DND-41 (cell line): ENCODE results near the gene RP2.

Experiments
- ATAC-seq: fragments of 200-7000 bp; cut with Tn5 transposase; 3 replicates; pipeline ENCODE4 v1.9.1; 2021; ENCODE audit warnings: low read depth; ENCODE audit not compliant: insufficient read depth
- DNase-seq: peaks from one replicate; pipeline ENCODE4 v3.0.0-alpha.2; 2020
- H2AFZ ChIP-seq: 2 replicates; pipeline ENCODE4 v1.6.0; 2012; ENCODE audit warnings: low read depth, low read length
- H3K27ac ChIP-seq: 2 replicates; pipeline ENCODE4 v1.5.1; 2012; ENCODE audit warnings: low read length, inconsistent platforms
- H3K27me3 ChIP-seq: fragments of 200-600 bp; sonication (generic); 2 replicates; pipeline ENCODE4 v1.6.0; 2012; ENCODE audit warnings: low read length, mild to moderate bottlenecking, inconsistent platforms; ENCODE audit not compliant: insufficient read depth, poor library complexity
- H3K36me3 ChIP-seq: 2 replicates; pipeline ENCODE4 v1.5.1; 2012; ENCODE audit warnings: low read length, inconsistent platforms; ENCODE audit not compliant: insufficient read depth
- H3K4me1 ChIP-seq: 2 replicates; pipeline ENCODE4 v1.5.1; 2012; ENCODE audit warnings: mild to moderate bottlenecking, low read length; ENCODE audit not compliant: insufficient read depth
- H3K4me2 ChIP-seq: 2 replicates; pipeline ENCODE4 v1.6.0; 2012; ENCODE audit warnings: mild to moderate bottlenecking, moderate library complexity, low read length, inconsistent platforms; ENCODE audit not compliant: insufficient read depth
- H3K4me3 ChIP-seq, 2 experiments: fragments of 200-600 bp in 1 of 2; shearing (Covaris generic) in 1 of 2; 2 replicates each; pipeline ENCODE4 v1.5.1; 2012 to 2016; ENCODE audit warnings: inconsistent platforms in 2 of 2, low read length in 2 of 2, mild to moderate bottlenecking in 2 of 2, low read depth in 1 of 2, moderate library complexity in 1 of 2
- H3K79me2 ChIP-seq: 2 replicates; pipeline ENCODE4 v1.6.0; 2012; ENCODE audit warnings: low read length, inconsistent platforms; ENCODE audit not compliant: insufficient read depth
- H3K9ac ChIP-seq: 2 replicates; pipeline ENCODE4 v1.6.0; 2012; ENCODE audit warnings: low read depth, mild to moderate bottlenecking, inconsistent platforms, low read length, moderate library complexity
- H3K9me3 ChIP-seq: 2 replicates; pipeline ENCODE4 v1.5.1; 2012; ENCODE audit warnings: low read length, moderate library complexity, mild to moderate bottlenecking, inconsistent platforms; ENCODE audit not compliant: insufficient read depth, severe bottlenecking
- H4K20me1 ChIP-seq: 2 replicates; pipeline ENCODE4 v1.6.0; 2012; ENCODE audit warnings: low read length; ENCODE audit not compliant: insufficient read depth
- CTCF ChIP-seq: IDR thresholded peaks from 2 replicates; pipeline ENCODE4 v1.5.1; 2012; ENCODE audit warnings: borderline replicate concordance, low read length, moderate library complexity, mild to moderate bottlenecking; ENCODE audit not compliant: poor library complexity, severe bottlenecking; ENCODE audit errors: extremely low read depth
- EZH2 ChIP-seq: IDR thresholded peaks from 3 replicates; pipeline ENCODE4 v1.6.1; 2012; ENCODE audit warnings: borderline replicate concordance, low read depth, mild to moderate bottlenecking, moderate library complexity, low read length, inconsistent platforms; ENCODE audit not compliant: severe bottlenecking

RP2 gene

GRCh38 chrX:46876901-46877300, 40.1 kb downstream of the RP2 start:
- Histone ChIP-seq H3K4me3 (no peak overlapping the region), H4K20me1 (no peaks in the 10 kb centered on the region), H3K36me3 (peaks cover 6% of the 10 kb centered on the region; the same call in 1 of the 2 replicates), H3K9me3 (no peaks in the 10 kb centered on the region), H3K4me1 (no peaks in the 10 kb centered on the region), H2AFZ (no peak overlapping the region), H3K79me2 (peaks cover 3% of the 10 kb centered on the region; the same call in 1 of the 2 replicates), H3K9ac (no peak overlapping the region), H3K27me3 (no peaks in the 10 kb centered on the region), H3K4me2 (no peak overlapping the region), H3K27ac (no peak overlapping the region)
- TF ChIP-seq EZH2 (no peak), CTCF (no peak)
- no peak for ATAC-seq
- no peak for DNase-seq

- H3K27me3 ChIP-seq: no peaks in the 10 kb centered on the region
- ATAC-seq (no peak), DNase-seq (no peak)
- H3K79me2 ChIP-seq: no peaks in the 10 kb centered on the region
- no peaks in the 10 kb centered on the region for H3K4me1 ChIP-seq
- no peak overlapping the region for H3K27ac ChIP-seq
- H3K4me3 ChIP-seq: no peak overlapping the region
- no peaks in the 10 kb centered on the region for H3K9me3 ChIP-seq
- no peaks in the 10 kb centered on the region for H4K20me1 ChIP-seq
- no peak overlapping the region for H2AFZ ChIP-seq
- no peak overlapping the region for H3K9ac ChIP-seq
- H3K4me2 ChIP-seq: no peak overlapping the region
- H3K36me3 ChIP-seq: peaks cover 6% of the 10 kb centered on the region; the same call in 1 of the 2 replicates
- TF ChIP-seq EZH2: no peak
- no peak for TF ChIP-seq CTCF
Measured at GRCh38 chrX:46882266-46882665, 45.4 kb downstream of the RP2 start.

- Histone ChIP-seq H3K27me3 (no peaks in the 10 kb centered on the region), H3K79me2 (no peaks in the 10 kb centered on the region), H3K27ac (no peak overlapping the region), H4K20me1 (no peaks in the 10 kb centered on the region), H3K9ac (no peak overlapping the region), H3K9me3 (no peaks in the 10 kb centered on the region), H3K4me3 (no peak overlapping the region), H3K4me1 (no peaks in the 10 kb centered on the region), H2AFZ (no peak overlapping the region), H3K36me3 (peaks cover 6% of the 10 kb centered on the region; the same call in 1 of the 2 replicates), H3K4me2 (no peak overlapping the region)
- no peak for ATAC-seq
- no peak for TF ChIP-seq EZH2
- DNase-seq: no peak
Measured at GRCh38 chrX:46884799-46885198, 48.0 kb downstream of the RP2 start.

- Histone ChIP-seq H3K4me3 (no peak overlapping the region), H3K9ac (no peak overlapping the region), H3K27me3 (no peaks in the 10 kb centered on the region), H2AFZ (no peak overlapping the region), H3K4me2 (no peak overlapping the region), H3K4me1 (no peaks in the 10 kb centered on the region), H3K36me3 (no peaks in the 10 kb centered on the region), H3K79me2 (no peaks in the 10 kb centered on the region), H3K27ac (no peak overlapping the region), H4K20me1 (no peaks in the 10 kb centered on the region), H3K9me3 (no peaks in the 10 kb centered on the region)
- no peak for TF ChIP-seq EZH2
- no peak for TF ChIP-seq CTCF
- DNase-seq (no peak), ATAC-seq (no peak)
Measured at GRCh38 chrX:46898207-46898606, 61.4 kb downstream of the RP2 start.
